Right lobe of liver (tissue), 4 donors: ENCODE results near the gene SCUBE1.

Source experiments
- CTCF ChIP-seq, 4 donors: fragments of 200-600 bp in 3 of 4; fragments of 450-650 bp in 1 of 4; IDR thresholded peaks; one replicate each; pipeline versions ENCODE4 v1.5.1 to v1.8.0; 2016 to 2022; ENCODE audit warnings: antibody characterized with exemption in 4 of 4, mild to moderate bottlenecking in 2 of 4
- POLR2A ChIP-seq: fragments of 450-650 bp; IDR thresholded peaks from one replicate; pipeline ENCODE4 v1.6.1; 2017; ENCODE audit warnings: antibody characterized with exemption, mild to moderate bottlenecking
- donor health status: DM: no; HTN: no; CAD: no.
- donor health status: DM: no; HTN: no; CAD: no.
- donor health status: DM: no; HTN: yes; CAD: no.

DNA sequence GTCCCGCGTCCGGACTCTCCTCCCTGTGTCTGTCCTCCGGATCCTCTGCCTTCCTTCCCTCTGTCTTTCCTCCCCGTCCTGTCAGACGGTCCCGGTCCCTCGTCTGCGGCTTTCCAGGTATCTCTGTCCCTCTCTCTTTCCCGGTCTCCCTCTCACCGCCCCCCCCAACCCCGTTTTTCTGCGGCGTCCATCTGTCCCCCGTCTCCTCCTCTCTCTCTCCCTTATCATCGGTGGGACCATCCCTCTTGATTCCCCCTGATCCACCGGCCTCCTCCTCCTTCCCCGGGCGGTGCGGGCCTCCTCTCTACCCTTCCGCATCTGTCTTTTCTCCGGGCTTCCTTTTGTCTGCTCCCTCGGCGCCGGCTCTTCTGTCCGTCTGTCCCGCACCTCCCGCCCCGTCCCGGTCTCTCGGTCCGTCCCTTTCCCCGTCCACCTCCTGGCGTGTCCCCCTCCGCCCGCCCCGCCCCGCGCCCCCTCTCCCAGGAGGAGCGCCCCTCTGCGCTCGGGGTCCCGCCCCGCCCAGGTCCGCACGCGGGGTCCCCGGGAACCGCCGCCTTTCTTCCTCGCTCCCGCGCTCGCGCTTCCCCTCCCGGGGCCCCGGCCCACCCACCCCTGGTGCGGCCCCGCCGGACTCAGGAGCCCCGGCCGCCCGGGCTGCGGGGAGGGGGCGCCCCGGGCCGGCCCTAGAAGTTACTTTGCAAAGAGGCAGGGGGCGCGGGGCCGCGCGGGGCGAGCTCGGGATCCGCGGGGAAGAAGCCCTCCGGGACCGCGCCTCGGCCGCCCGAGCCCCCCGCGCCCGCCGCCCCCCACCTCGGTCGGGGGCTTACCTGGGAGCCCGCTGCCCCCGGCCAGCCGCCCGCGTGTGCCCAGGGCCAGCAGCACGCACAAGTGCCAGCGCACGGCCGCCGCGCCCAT, 568 bp downstream of the SCUBE1 start:
- no peak for TF ChIP-seq POLR2A
- no peak for TF ChIP-seq CTCF (IDR thresholded peaks at IDR 0.05)
